Panc1 (cell line): Measurements from ENCODE around the gene EXD1. TPM values are rescaled to one million over a fixed set of nuclear protein-coding genes. Genes with fewer than 3 reads are reported as not detected.

ENCODE experiments used
- ATAC-seq: fragments of 200-7000 bp; cut with Tn5 transposase; 2 replicates; pipeline ENCODE4 v1.9.1; 2020; ENCODE audit warnings: mild to moderate bottlenecking, moderate library complexity
- BruUV-seq: library from RNA; stranded (reverse); fragments of 400-500 nt; replicated peaks from 2 replicates; lab custom pipeline; 2021; lab: Mats Ljungman, UMichigan
- CTCF ChIA-PET: fragments of 300-600 bp; sonication (Branson Sonifier 250); formaldehyde crosslinking; loops from one replicate; lab custom pipeline; 2022; ENCODE audit warnings: antibody characterized with exemption; lab: Charles Lee
- POLR2A ChIA-PET: fragments of 300-600 bp; sonication (Branson Sonifier 250); formaldehyde crosslinking; loops from one replicate; lab custom pipeline; 2022; ENCODE audit warnings: antibody characterized with exemption; lab: Charles Lee
- DNase-seq: peaks from one replicate; pipeline ENCODE4 v3.0.0-alpha.2; 2010; ENCODE audit warnings: low read depth, low spot score
- H3K27ac ChIP-seq: 2 replicates; pipeline ENCODE4 v1.5.1; 2011; ENCODE audit warnings: mild to moderate bottlenecking, low read length, inconsistent platforms
- H3K27me3 ChIP-seq: fragments of 200-500 bp; sonication (Bioruptor generic); 2 replicates; pipeline ENCODE4 v1.6.0; 2014; ENCODE audit warnings: low read length, inconsistent platforms; ENCODE audit not compliant: control insufficient read depth, insufficient read depth
- H3K36me3 ChIP-seq: fragments of 200-500 bp; sonication (Bioruptor generic); 2 replicates; pipeline ENCODE4 v1.5.1; 2014; ENCODE audit warnings: inconsistent platforms, mild to moderate bottlenecking, low read length, moderate library complexity; ENCODE audit not compliant: control insufficient read depth, insufficient read depth
- H3K4me1 ChIP-seq: 2 replicates; pipeline ENCODE4 v1.5.1; 2011; ENCODE audit warnings: inconsistent platforms, mild to moderate bottlenecking, low read length, moderate library complexity; ENCODE audit not compliant: control insufficient read depth, insufficient read depth
- H3K4me3 ChIP-seq, 2 experiments: 2 replicates each; pipeline ENCODE4 v1.5.1; 2011 to 2012; ENCODE audit warnings: low read depth in 2 of 2, low read length in 2 of 2, mild to moderate bottlenecking in 2 of 2, inconsistent platforms in 1 of 2, moderate library complexity in 1 of 2
- H3K9me3 ChIP-seq: fragments of 200-500 bp; sonication (Bioruptor generic); 2 replicates; pipeline ENCODE4 v1.5.1; 2014; ENCODE audit warnings: low read depth, mild to moderate bottlenecking, inconsistent platforms, low read length, moderate library complexity; ENCODE audit not compliant: control insufficient read depth, insufficient read depth
- CTCF ChIP-seq: fragments of 450-650 bp; IDR thresholded peaks from 2 replicates; pipeline ENCODE4 v1.5.1; 2017; ENCODE audit warnings: mild to moderate bottlenecking
- POLR2AphosphoS5 ChIP-seq: IDR thresholded peaks from 2 replicates; pipeline ENCODE4 v1.6.1; 2012; ENCODE audit warnings: mild to moderate bottlenecking, low read depth, low read length, moderate library complexity
- REST ChIP-seq, 2 experiments: IDR thresholded peaks; 2 replicates each; pipeline ENCODE4 v1.6.1; 2011 to 2012; ENCODE audit warnings: low read depth in 2 of 2, control low read depth in 1 of 2, low read length in 1 of 2, mild to moderate bottlenecking in 1 of 2, moderate library complexity in 1 of 2; ENCODE audit not compliant: insufficient read depth in 1 of 2
- SIN3A ChIP-seq: IDR thresholded peaks from 2 replicates; pipeline ENCODE4 v1.6.1; 2012; ENCODE audit warnings: low read depth, mild to moderate bottlenecking, low read length, moderate library complexity, borderline replicate concordance; ENCODE audit not compliant: insufficient read depth
- TCF7L2 ChIP-seq: IDR thresholded peaks from 2 replicates; pipeline ENCODE4 v1.6.1; 2011; ENCODE audit warnings: mild to moderate bottlenecking, low read depth, low read length, inconsistent platforms
- in situ Hi-C: cut with HindIII; loops from 2 replicates; pipeline ENCODE4 v1.10.0; 2016; ENCODE audit warnings: low sequenced_read_pairs, low pct_unique_long_range_greater_than_20kb
- intact Hi-C: fragments of 100-400 bp; cut with micrococcal nuclease; formaldehyde crosslinking; loops from one replicate; pipeline ENCODE4 v1.10.0; 2022; ENCODE audit not compliant: unreplicated experiment
- total RNA-seq: library from RNA; stranded (reverse); gene quantifications from one replicate; pipeline ENCODE4 v1.2.1, GENCODE V29; 2021; ENCODE audit not compliant: unreplicated experiment

EXD1 gene
- total RNA-seq, 1 experiment from 2014 or later: 0.15 TPM

GRCh38 chr15:41241221-41241964, 10.8 kb upstream of the EXD1 start:
- DNase-seq: no peak
- H3K27ac ChIP-seq: no peak overlapping the region
- intact Hi-C loops (no loop called here), in situ Hi-C loops (no loop called here)
- CTCF ChIA-PET: no interaction called here
- TF ChIP-seq SIN3A (no peak), REST (IDR thresholded peaks at IDR 0.05; ENCODE audit: insufficient read depth in 1 of 2, low read depth in 2 of 2, low read length in 1 of 2) (no peak), POLR2AphosphoS5 (no peak), CTCF (no peak), TCF7L2 (no peak)
- no peaks in the 10 kb centered on the region for H3K4me1 ChIP-seq
- POLR2A ChIA-PET: no interaction called here
- ATAC-seq: no peak
- H3K9me3 ChIP-seq: no peaks in the 10 kb centered on the region
- H3K4me3 ChIP-seq: no peak overlapping the region
- no peaks in the 10 kb centered on the region for H3K27me3 ChIP-seq
- BruUV-seq: no TSS peak
- H3K36me3 ChIP-seq: no peaks in the 10 kb centered on the region

GRCh38 chr15:41238100-41238499, 7.5 kb upstream of the EXD1 start:
- Histone ChIP-seq H3K27me3 (no peaks in the 10 kb centered on the region), H3K4me1 (peaks cover 3% of the 10 kb centered on the region; the same call in 1 of the 2 replicates), H3K36me3 (no peaks in the 10 kb centered on the region), H3K9me3 (no peaks in the 10 kb centered on the region), H3K4me3 (no peak overlapping the region), H3K27ac (no peak overlapping the region)
- intact Hi-C loops (no loop called here), in situ Hi-C loops (no loop called here)
- TF ChIP-seq TCF7L2 (no peak), POLR2AphosphoS5 (no peak), CTCF (no peak), REST (IDR thresholded peaks at IDR 0.05; ENCODE audit: insufficient read depth in 1 of 2, low read depth in 2 of 2, low read length in 1 of 2) (no peak), SIN3A (no peak)
- BruUV-seq: no TSS peak
- ChIA-PET CTCF (no interaction called here), POLR2A (no interaction called here)
- no peak for ATAC-seq
- DNase-seq: no peak
